ENCODE data around the gene ARHGAP19.

GRCh38 chr10:97319671-97320479 lies 27.4 kb upstream of the ARHGAP19 start:
- TF ChIP-seq, protein P1, sequence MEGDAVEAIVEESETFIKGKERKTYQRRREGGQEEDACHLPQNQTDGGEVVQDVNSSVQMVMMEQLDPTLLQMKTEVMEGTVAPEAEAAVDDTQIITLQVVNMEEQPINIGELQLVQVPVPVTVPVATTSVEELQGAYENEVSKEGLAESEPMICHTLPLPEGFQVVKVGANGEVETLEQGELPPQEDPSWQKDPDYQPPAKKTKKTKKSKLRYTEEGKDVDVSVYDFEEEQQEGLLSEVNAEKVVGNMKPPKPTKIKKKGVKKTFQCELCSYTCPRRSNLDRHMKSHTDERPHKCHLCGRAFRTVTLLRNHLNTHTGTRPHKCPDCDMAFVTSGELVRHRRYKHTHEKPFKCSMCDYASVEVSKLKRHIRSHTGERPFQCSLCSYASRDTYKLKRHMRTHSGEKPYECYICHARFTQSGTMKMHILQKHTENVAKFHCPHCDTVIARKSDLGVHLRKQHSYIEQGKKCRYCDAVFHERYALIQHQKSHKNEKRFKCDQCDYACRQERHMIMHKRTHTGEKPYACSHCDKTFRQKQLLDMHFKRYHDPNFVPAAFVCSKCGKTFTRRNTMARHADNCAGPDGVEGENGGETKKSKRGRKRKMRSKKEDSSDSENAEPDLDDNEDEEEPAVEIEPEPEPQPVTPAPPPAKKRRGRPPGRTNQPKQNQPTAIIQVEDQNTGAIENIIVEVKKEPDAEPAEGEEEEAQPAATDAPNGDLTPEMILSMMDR (IDR thresholded peaks at IDR 0.05; ENCODE audit: low read length): peak; percentile 41
- TF ChIP-seq EZH2phosphoT487 (IDR thresholded peaks at IDR 0.05; ENCODE audit: low read length) (no peak), EZH2 (optimal IDR thresholded peaks at IDR 0.05; ENCODE audit: low read depth, low read length) (no peak)
